Endometrium (tissue), 2 donors: Measurements from ENCODE around the gene TCF3.

Source experiments
- FAIRE-seq: peaks from 2 replicates; lab custom pipeline; 2012; peaks lifted over from hg19 to GRCh38; lab: Jason Lieb, UNC
- donor health status: control.
- donor health status: control.

Gene TCF3

DNA sequence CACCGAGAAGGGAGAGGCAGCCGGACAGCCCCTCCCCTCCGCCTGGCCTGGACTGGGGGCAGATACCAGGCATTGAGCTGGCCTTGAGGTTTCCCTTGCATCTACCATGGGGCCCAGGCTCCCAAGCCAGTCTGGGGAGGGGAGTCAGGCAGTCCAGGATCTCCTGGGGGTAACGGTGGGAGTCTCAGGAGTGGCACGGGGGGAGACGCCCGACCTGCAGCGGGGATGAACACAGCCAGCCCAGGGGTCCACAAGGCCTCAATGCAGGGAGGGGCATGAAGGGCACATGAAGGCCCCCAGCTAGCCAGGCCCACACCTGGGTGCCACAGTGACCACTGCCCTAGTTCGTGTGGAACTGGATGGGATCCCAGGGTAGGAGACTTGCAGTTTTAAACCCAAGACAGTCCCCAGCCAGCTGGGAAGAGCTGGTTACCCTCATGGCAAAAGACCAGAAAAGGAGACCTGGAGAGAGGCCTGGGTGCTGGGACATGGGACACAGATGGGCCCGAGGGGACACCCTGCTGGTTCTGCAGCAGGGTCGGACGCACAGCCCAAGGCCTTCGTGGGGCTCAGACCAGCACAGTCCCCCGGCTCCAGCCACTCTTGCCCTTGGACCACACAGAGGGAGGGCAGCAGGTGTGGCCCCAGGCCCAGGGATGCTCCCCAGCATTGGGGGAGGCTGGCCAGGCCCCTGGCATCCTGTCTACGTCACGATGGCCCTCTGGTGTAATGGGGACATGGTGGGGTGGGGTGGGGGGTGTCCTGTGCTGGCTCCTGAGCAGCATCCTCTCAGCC lies 42.5 kb downstream of the TCF3 start:
- FAIRE-seq = no peak

- FAIRE-seq = no peak
These were observed 43.4 kb downstream of the TCF3 start for GRCh38 chr19:1609103-1609396.

- FAIRE-seq = no peak
These were observed 43.9 kb downstream of the TCF3 start for GRCh38 chr19:1608359-1609102.

DNA sequence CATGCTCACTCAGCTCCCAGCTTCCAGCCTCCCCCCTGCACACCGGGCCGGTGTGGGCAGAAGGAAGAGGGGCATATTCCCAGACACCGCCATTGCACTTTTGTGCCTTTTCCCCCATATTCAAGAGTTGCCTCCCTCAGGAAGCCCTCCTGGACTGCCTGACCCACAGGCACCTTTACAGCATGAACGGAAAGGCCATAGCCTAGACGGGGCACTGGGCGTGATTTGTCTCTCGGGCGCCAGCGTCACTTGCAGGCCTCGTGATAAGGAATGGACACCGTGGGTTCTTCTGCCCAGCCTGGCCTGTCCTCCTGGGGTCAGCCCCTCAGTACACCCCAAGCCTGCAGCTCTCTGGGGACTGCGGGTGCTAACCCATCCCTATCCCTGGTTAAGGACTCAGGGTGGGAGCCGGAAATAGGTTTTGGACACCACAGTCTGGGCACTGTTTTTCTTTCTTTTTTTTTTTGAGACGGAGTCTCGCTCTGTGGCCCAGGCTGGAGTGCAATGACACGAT lies 46.2 kb downstream of the TCF3 start:
- FAIRE-seq = no peak

DNA sequence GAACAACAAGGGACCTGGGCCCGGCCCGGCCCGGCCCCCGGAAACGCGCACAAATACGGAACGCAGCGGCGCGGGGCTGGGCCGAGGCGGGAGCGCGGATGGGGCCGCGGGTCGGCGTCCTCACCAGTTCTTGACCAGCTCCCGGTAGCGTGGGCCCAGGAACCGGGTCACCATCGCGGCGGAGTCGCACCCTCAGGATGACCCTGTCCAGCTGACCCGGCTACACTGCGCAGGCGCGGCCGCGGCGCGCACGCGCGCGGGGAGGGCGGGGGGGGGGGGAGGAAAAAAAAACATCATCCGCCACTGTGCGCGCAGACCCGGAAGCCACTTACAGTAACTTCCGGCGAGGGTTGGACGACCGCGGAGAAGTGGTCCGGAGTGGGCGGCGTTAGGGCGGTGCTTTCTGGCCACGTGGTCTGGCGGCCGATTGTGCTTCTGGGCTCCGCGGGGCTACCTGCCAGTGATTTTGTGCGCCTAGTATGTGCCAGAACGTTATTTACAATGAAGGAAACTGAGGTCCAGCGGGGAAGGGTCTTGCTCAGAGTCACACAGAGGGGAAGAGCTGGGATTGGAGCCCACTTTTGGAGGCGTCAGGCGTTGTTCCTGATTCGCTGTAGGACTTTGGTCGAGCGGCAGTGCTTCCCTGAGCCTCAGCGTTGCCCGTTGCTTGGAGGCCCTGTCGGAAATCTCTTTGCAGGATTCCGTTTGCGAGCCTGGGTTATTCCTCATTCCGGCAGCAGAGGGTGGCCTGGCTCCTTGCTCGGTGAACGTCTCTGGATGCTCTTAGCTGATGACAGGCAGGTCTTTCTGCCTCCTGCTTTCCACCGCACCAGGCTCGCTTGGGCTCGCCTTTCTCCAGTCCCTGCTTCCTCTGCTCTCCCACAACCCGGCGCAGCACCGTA lies 46.9 kb downstream of the TCF3 start, which contains the start of gene UQCR11:
Gene UQCR11, minus strand, starts transcription at position 227 of the 902 bp plus-strand sequence. Its CDS starts 53 bp downstream, at position 174.
- FAIRE-seq = peak; percentile 69

- no peak for FAIRE-seq
These were observed 50.2 kb downstream of the TCF3 start for GRCh38 chr19:1602091-1602707.

DNA sequence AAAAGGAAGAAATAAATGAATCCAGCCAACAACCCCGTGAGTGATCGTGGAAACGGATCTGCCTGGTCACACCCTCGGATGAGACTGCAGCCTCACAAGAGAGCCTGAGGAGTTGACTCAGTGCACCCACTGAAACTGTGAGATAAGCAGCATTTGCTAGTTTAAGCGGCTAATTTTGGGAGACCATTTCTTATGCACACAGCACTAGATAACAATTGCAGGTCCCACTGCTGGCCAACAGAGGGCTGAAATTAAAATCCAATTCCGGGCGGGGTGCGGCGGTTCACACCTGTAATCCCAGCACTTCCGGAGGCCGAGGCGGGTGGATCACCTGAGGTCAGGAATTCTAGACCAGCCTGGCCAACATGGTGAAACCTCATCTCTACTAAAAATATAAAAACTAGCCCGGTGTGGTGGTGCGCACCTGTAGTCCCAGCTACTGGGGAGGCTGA lies 50.8 kb downstream of the TCF3 start:
- FAIRE-seq = no peak

- FAIRE-seq = no peak
These were observed 53.0 kb downstream of the TCF3 start for GRCh38 chr19:1599460-1599846.

- no peak for FAIRE-seq
These were observed 53.5 kb downstream of the TCF3 start for GRCh38 chr19:1598777-1599459.

GRCh38 chr19:1593501-1593772 lies 59.0 kb downstream of the TCF3 start:
- FAIRE-seq = no peak

- no peak for FAIRE-seq
These were observed 59.5 kb downstream of the TCF3 start, which contains the start of gene MBD3 for GRCh38 chr19:1592755-1593500. Gene MBD3, minus strand, starts transcription at chr19:1592865. Its CDS starts 234 bp downstream, at chr19:1592631.

GRCh38 chr19:1592024-1592754 lies 60.2 kb downstream of the TCF3 start:
- no peak for FAIRE-seq

DNA sequence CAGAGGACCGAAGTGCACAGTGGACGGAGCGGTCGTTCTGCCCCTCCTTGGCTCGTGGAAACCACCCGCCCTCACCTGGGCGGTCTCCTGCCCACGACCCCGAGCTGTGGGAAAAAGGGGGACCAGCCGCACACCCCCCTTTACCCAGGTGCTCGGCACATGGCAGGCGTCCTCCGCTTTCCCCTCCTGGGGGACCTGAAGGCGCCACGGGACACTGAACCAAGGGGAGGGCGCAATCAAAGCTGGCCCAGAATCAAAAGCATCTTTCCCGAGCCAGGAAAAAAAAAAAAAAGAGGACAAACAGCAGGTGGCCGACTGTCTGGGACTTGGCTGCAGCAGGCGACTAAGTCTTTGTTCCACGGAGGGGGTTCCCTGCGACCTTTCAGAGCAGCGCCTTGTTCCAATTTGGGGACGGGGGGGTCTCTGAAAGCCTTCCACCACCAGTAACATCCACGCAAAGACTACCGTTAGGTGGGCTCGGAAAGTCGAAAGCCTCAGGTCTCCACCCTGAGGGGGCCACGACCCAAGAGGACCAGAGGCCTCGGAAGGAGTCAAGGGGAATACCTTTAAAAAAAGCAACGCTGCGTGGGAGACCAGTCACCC lies 60.9 kb downstream of the TCF3 start:
- no peak for FAIRE-seq

- FAIRE-seq = no peak
These were observed 61.6 kb downstream of the TCF3 start for GRCh38 chr19:1590641-1591397.

DNA sequence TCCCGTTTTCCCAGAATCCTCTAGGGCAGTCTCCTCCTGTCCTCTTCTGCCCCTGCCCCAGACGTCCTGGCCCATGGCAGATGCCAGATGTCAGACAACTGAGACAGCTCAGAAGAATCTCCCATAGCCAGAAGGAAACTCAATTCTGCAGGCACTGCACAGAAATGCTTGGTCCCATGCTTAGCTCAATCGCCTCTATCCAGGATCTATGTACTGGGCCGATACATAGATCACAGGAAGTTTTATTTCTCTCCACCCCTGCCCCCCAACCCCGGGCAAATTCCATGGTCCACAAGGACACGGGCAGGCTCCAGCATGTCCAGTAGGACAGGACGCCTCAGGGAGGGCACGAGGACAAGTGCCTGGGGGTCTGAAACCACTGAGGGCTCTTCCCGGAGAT lies 64.5 kb downstream of the TCF3 start:
- FAIRE-seq = no peak

DNA sequence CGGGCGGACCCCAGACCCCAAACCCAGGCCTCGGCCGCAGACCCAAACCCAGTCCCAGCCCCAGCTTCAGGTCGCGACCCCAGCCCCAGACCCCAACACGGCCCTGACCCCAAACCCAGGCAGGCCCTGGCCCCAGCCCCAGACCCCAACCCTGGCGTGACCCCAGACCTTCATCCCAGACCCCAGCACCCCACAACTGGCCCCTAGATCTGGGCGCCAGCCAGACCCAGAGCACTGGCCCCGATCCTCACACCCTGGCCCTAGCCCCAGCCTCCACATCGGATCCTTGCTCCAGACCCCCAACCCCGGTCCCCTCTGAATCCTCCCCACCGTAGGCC lies 67.2 kb downstream of the TCF3 start:
- FAIRE-seq = no peak

- no peak for FAIRE-seq
These were observed 67.7 kb downstream of the TCF3 start for GRCh38 chr19:1584500-1585242.

DNA sequence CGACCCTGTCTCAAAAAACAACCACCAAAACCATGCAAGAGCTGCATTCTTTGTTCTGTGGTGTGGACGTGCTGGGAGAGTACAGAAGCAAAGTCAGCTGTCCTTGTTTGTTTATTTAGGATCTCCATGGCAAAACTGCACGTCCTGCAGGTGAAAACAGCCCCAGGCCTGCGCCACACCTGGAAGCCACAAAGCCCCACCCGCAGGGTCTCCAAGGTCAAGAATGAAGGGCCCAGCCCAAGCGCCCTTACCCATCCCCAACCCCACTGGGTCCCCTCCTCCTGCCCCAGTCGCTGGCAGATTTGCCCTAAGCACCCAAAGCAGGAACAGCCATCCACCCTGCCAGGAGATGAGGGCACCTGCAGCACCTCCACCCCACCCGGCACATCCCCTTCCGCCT lies 70.2 kb downstream of the TCF3 start:
- FAIRE-seq = no peak
